MCF 10A (cell line): ENCODE results near the gene HNRNPH3. TPM values are rescaled to one million over a fixed set of nuclear protein-coding genes. Genes with fewer than 3 reads are reported as not detected.

Experiments used
- BruUV-seq: library from RNA; stranded (reverse); fragments of 400-500 nt; replicated peaks from 2 replicates; lab custom pipeline; 2021; lab: Mats Ljungman, UMichigan
- CTCF ChIA-PET: fragments of 300-600 bp; sonication (Branson Sonifier 250); formaldehyde crosslinking; extraction: SDS; loops from one replicate; lab custom pipeline; 2021; ENCODE audit warnings: antibody characterized with exemption, inconsistent platforms; lab: Yijun Ruan, JAX
- POLR2A ChIA-PET: fragments of 300-600, 350-650 bp; sonication (Branson Sonifier 250); formaldehyde crosslinking; extraction: SDS; loops from one replicate; lab custom pipeline; 2020; ENCODE audit warnings: antibody characterized with exemption, inconsistent platforms; lab: Yijun Ruan, JAX
- DNase-seq: peaks from one replicate; pipeline ENCODE4 v3.0.0-alpha.2; 2018; ENCODE audit not compliant: unreplicated experiment
- H3K27ac Mint-ChIP-seq: one replicate; pipeline ENCODE4 v1.8.0; 2022; ENCODE audit warnings: mild to moderate bottlenecking, low read depth, mixed read lengths; ENCODE audit not compliant: unreplicated experiment
- H3K27me3 Mint-ChIP-seq: one replicate; pipeline ENCODE4 v1.8.0; 2022; ENCODE audit warnings: mixed read lengths; ENCODE audit not compliant: insufficient read depth, unreplicated experiment
- H3K36me3 Mint-ChIP-seq: one replicate; pipeline ENCODE4 v1.8.0; 2022; ENCODE audit warnings: mild to moderate bottlenecking, moderate library complexity, mixed read lengths; ENCODE audit not compliant: insufficient read depth, unreplicated experiment
- H3K4me1 Mint-ChIP-seq: one replicate; pipeline ENCODE4 v1.8.0; 2022; ENCODE audit warnings: mixed read lengths; ENCODE audit not compliant: insufficient read depth, unreplicated experiment
- H3K4me3 Mint-ChIP-seq: one replicate; pipeline ENCODE4 v1.8.0; 2022; ENCODE audit warnings: mild to moderate bottlenecking, moderate library complexity, mixed read lengths; ENCODE audit not compliant: unreplicated experiment
- H3K9me3 Mint-ChIP-seq: one replicate; pipeline ENCODE4 v1.8.0; 2022; ENCODE audit warnings: mixed read lengths; ENCODE audit not compliant: unreplicated experiment
- CTCF ChIP-seq: fragments of 200-600 bp; IDR thresholded peaks from one replicate; pipeline ENCODE4 v1.8.0; 2022; ENCODE audit warnings: antibody characterized with exemption, mild to moderate bottlenecking; ENCODE audit not compliant: unreplicated experiment
- intact Hi-C: fragments of 100-400 bp; cut with micrococcal nuclease; formaldehyde crosslinking; loops from 2 replicates; pipeline ENCODE4 v1.14.1; 2022
- total RNA-seq: library from RNA; stranded (reverse); gene quantifications from 2 replicates; pipeline ENCODE4 v1.2.3, GENCODE V29; 2022

HNRNPH3 gene
- total RNA-seq, 1 experiment from 2014 or later: 216 TPM

GRCh38 chr10:68333440-68334431 is 1.9 kb downstream of the HNRNPH3 start:
- H3K4me1 Mint-ChIP-seq: peaks cover 41% of the 10 kb centered on the region
- TF ChIP-seq CTCF: no peak
- H3K27me3 Mint-ChIP-seq: no peaks in the 10 kb centered on the region
- peak overlapping the region; percentile 97 for H3K4me3 Mint-ChIP-seq
- H3K27ac Mint-ChIP-seq: peak overlapping the region; percentile 99
- BruUV-seq: TSS peak; percentile 39
- intact Hi-C loops: no loop called here
- H3K36me3 Mint-ChIP-seq: peaks cover 69% of the 10 kb centered on the region
- ChIA-PET POLR2A (interaction anchor here (0.6 to 4.0 kb wide), 27 partner anchors 8 to 622 kb away, joined by 3 to 55 read pairs (median 4); partner anchors contain the start of genes CCAR1, DDX21, DNAJC12 and HERC4), CTCF (interaction anchor here (0.5 to 2.8 kb wide), 14 partner anchors 13 to 1960 kb away, joined by 3 to 16 read pairs (median 4); no protein-coding TSS in a partner anchor)
- DNase-seq: no peak
- no peaks in the 10 kb centered on the region for H3K9me3 Mint-ChIP-seq

GRCh38 chr10:68334672-68335467 is 3.0 kb downstream of the HNRNPH3 start:
- peak overlapping the region; percentile 97 for H3K4me3 Mint-ChIP-seq
- intact Hi-C loops: no loop called here
- ChIA-PET POLR2A (interaction anchor here (0.6 to 4.0 kb wide), 8 partner anchors 8 to 565 kb away, joined by 3 to 55 read pairs (median 5); partner anchors contain the start of gene HERC4), CTCF (interaction anchor here (0.6 to 2.7 kb wide), 3 partner anchors 11 to 178 kb away, joined by 4 to 16 read pairs (median 4); no protein-coding TSS in a partner anchor)
- no peaks in the 10 kb centered on the region for H3K27me3 Mint-ChIP-seq
- H3K36me3 Mint-ChIP-seq: peaks cover 80% of the 10 kb centered on the region
- H3K27ac Mint-ChIP-seq: peak overlapping the region; percentile 99
- no peak for DNase-seq
- H3K9me3 Mint-ChIP-seq: no peaks in the 10 kb centered on the region
- peaks cover 47% of the 10 kb centered on the region for H3K4me1 Mint-ChIP-seq
- no peak for TF ChIP-seq CTCF
- BruUV-seq: no TSS peak

GRCh38 chr10:68336754-68337351 is 5.0 kb downstream of the HNRNPH3 start:
- Mint-ChIP-seq H3K27me3 (no peaks in the 10 kb centered on the region), H3K4me3 (peak overlapping the region; percentile 97), H3K9me3 (no peaks in the 10 kb centered on the region), H3K4me1 (peaks cover 40% of the 10 kb centered on the region), H3K27ac (peak overlapping the region; percentile 99), H3K36me3 (peaks cover 95% of the 10 kb centered on the region)
- BruUV-seq: no TSS peak
- ChIA-PET POLR2A (interaction anchor here (0.9 to 1.3 kb wide), 2 partner anchors 12 to 16 kb away, joined by 4 to 6 read pairs; no protein-coding TSS in a partner anchor), CTCF (no interaction called here)
- DNase-seq: no peak
- intact Hi-C loops: no loop called here
- no peak for TF ChIP-seq CTCF
